Activated T-cell treated with anti-CD3 and anti-CD28 coated beads, Interleukin-2, amount 50 U/mL, for 1 hour (primary cell): ENCODE results near the gene GCSAML.

Source experiments
- DNase-seq: peaks from one replicate; pipeline ENCODE4 v3.0.0-alpha.2; 2020

GCSAML gene

DNA sequence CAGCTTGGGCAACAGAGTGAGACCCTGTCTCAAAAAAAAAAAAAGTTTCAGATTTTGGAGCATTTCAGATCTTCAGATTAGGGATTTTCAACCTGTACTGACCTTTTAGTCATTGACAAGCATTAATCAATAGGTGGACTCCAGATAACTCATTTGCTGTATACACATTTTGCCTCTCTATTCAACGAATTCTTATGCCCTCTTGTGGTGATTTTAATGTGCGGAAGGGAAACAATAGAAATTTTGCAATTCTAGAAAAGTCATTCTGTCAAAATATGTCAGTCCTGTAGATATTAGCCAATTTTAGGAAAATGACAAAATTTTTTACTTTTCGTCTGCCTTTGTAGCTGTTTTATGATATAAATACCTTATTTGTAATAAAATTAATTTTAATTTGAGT lies 27.6 kb downstream of the GCSAML start:
- no peak for DNase-seq

DNA sequence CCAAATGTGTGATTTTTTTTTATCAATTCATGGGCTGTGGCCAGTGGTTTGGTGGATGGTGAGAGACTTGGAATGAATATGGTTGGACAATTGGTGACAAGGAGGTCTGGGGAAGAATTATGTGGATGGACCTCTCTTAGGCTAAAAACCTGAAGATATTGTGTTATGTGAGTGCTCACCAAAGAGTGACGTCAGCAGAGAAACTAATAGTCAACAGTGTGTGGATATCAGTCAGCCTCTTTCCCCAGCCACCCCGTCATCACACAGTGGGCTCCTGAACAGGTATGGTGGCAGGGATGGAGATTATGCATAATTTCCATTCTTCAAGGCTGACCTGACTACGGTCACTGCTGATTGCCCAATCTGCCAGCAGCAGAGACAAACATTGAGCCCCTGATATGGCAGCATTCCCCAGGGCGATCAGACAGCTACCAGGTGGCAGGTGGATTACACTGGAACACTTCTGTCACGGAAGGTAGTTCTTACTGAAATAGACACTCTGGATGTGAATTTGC lies 30.1 kb downstream of the GCSAML start:
- no peak for DNase-seq

DNA sequence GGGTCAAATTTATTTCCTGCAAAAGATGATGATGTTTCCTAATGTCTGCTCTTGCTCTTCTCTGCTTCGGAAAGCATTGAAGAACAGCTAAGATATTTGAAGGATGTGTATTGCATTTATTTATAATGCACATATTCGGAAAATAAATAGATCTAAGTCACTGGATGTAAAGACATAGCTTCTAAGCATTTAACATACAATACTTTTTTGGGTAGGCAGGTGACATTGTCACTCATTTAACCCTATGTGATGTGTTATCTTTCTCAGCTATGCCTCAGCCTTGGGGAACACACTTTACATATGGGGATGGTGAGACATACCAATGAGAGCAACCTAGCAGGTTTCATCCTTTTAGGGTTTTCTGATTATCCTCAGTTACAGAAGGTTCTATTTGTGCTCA lies 39.1 kb downstream of the GCSAML start, which contains the start of gene OR2G2:
OR2G2 (plus strand) TSS at position 301 of the 400 bp plus-strand sequence; CDS start at position 301, 0 bp downstream.
- DNase-seq = no peak

DNA sequence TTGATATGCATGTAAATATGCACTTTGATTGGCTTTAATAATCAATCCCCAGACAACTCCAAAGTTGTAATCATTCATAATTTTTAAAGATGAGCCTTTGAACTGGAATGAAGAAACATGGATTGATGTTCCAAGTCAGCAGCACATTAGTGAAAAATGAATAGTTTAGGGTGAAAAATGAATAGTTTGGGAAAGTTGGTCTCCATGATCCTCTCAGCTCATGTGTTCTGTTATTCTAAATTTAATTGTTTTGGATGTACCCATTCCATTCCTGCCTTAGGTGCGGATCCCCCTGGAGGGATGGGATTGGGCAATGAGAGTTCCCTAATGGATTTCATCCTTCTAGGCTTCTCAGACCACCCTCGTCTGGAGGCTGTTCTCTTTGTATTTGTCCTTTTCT lies 56.4 kb downstream of the GCSAML start, which contains the start of gene OR2G3:
OR2G3 (plus strand) TSS at position 301 of the 400 bp plus-strand sequence; CDS start at position 301, 0 bp downstream.
- no peak for DNase-seq

DNA sequence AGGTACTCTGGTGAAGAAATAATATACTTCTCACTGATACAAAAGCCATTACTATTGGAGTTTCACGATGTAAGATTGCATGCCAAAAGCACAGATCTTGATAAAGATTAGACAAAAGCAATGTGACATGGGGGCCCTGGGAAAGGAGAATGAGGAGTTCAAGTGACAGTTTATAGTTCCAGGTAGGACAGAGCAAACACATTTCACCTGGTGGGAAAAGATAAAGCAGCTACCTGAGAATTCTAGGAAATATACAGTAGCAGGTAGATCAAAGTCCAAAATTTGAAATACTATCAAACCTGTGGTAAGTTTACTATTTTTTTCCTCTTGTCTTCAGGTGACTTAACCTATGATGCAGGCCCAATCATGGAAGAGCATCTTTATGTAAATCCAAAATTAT lies 64.5 kb downstream of the GCSAML start:
- DNase-seq = no peak

DNA sequence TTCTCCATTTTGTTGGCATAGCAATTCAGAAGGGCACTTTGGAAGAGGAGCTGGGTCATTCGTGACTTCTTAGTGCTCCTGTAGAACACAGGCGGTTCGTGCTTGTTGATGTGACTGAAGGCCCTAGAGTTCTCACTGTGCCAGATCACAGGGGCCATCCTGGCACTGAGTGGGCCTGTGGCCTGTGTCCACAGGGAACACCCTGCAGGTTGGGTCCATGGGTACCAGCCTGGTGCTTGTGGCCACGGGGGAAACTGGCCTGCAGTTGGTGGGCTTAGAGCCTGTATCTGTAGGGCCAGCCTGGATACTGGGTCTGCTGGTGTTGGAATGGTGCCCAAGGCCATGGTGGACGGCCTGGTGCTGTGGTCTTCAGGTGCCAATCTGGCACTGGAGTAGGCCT lies 65.7 kb downstream of the GCSAML start:
- DNase-seq = no peak
